Panc1 (cell line): ENCODE data around the gene TSC22D3. TPM values are rescaled to one million over a fixed set of nuclear protein-coding genes. Genes with fewer than 3 reads are reported as not detected.

ENCODE experiments used
- ATAC-seq: fragments of 200-7000 bp; cut with Tn5 transposase; 2 replicates; pipeline ENCODE4 v1.9.1; 2020; ENCODE audit warnings: mild to moderate bottlenecking, moderate library complexity
- BruUV-seq: library from RNA; stranded (reverse); fragments of 400-500 nt; replicated peaks from 2 replicates; lab custom pipeline; 2021; lab: Mats Ljungman, UMichigan
- CTCF ChIA-PET: fragments of 300-600 bp; sonication (Branson Sonifier 250); formaldehyde crosslinking; loops from one replicate; lab custom pipeline; 2022; ENCODE audit warnings: antibody characterized with exemption; lab: Charles Lee
- POLR2A ChIA-PET: fragments of 300-600 bp; sonication (Branson Sonifier 250); formaldehyde crosslinking; loops from one replicate; lab custom pipeline; 2022; ENCODE audit warnings: antibody characterized with exemption; lab: Charles Lee
- DNase-seq: peaks from one replicate; pipeline ENCODE4 v3.0.0-alpha.2; 2010; ENCODE audit warnings: low read depth, low spot score
- H3K27ac ChIP-seq: 2 replicates; pipeline ENCODE4 v1.5.1; 2011; ENCODE audit warnings: mild to moderate bottlenecking, low read length, inconsistent platforms
- H3K27me3 ChIP-seq: fragments of 200-500 bp; sonication (Bioruptor generic); 2 replicates; pipeline ENCODE4 v1.6.0; 2014; ENCODE audit warnings: low read length, inconsistent platforms; ENCODE audit not compliant: control insufficient read depth, insufficient read depth
- H3K36me3 ChIP-seq: fragments of 200-500 bp; sonication (Bioruptor generic); 2 replicates; pipeline ENCODE4 v1.5.1; 2014; ENCODE audit warnings: inconsistent platforms, mild to moderate bottlenecking, low read length, moderate library complexity; ENCODE audit not compliant: control insufficient read depth, insufficient read depth
- H3K4me1 ChIP-seq: 2 replicates; pipeline ENCODE4 v1.5.1; 2011; ENCODE audit warnings: inconsistent platforms, mild to moderate bottlenecking, low read length, moderate library complexity; ENCODE audit not compliant: control insufficient read depth, insufficient read depth
- H3K4me3 ChIP-seq, 2 experiments: 2 replicates each; pipeline ENCODE4 v1.5.1; 2011 to 2012; ENCODE audit warnings: low read depth in 2 of 2, low read length in 2 of 2, mild to moderate bottlenecking in 2 of 2, inconsistent platforms in 1 of 2, moderate library complexity in 1 of 2
- H3K9me3 ChIP-seq: fragments of 200-500 bp; sonication (Bioruptor generic); 2 replicates; pipeline ENCODE4 v1.5.1; 2014; ENCODE audit warnings: low read depth, mild to moderate bottlenecking, inconsistent platforms, low read length, moderate library complexity; ENCODE audit not compliant: control insufficient read depth, insufficient read depth
- CTCF ChIP-seq: fragments of 450-650 bp; IDR thresholded peaks from 2 replicates; pipeline ENCODE4 v1.5.1; 2017; ENCODE audit warnings: mild to moderate bottlenecking
- POLR2AphosphoS5 ChIP-seq: IDR thresholded peaks from 2 replicates; pipeline ENCODE4 v1.6.1; 2012; ENCODE audit warnings: mild to moderate bottlenecking, low read depth, low read length, moderate library complexity
- SIN3A ChIP-seq: IDR thresholded peaks from 2 replicates; pipeline ENCODE4 v1.6.1; 2012; ENCODE audit warnings: low read depth, mild to moderate bottlenecking, low read length, moderate library complexity, borderline replicate concordance; ENCODE audit not compliant: insufficient read depth
- TCF7L2 ChIP-seq: IDR thresholded peaks from 2 replicates; pipeline ENCODE4 v1.6.1; 2011; ENCODE audit warnings: mild to moderate bottlenecking, low read depth, low read length, inconsistent platforms
- in situ Hi-C: cut with HindIII; loops from 2 replicates; pipeline ENCODE4 v1.10.0; 2016; ENCODE audit warnings: low sequenced_read_pairs, low pct_unique_long_range_greater_than_20kb
- intact Hi-C: fragments of 100-400 bp; cut with micrococcal nuclease; formaldehyde crosslinking; loops from one replicate; pipeline ENCODE4 v1.10.0; 2022; ENCODE audit not compliant: unreplicated experiment
- total RNA-seq: library from RNA; stranded (reverse); gene quantifications from one replicate; pipeline ENCODE4 v1.2.1, GENCODE V29; 2021; ENCODE audit not compliant: unreplicated experiment
- TF ChIP-seq, protein P1 (sequence below), 2 experiments: IDR thresholded peaks; 2 replicates each; pipeline ENCODE4 v1.6.1; 2011 to 2012; ENCODE audit warnings: low read depth in 2 of 2, control low read depth in 1 of 2, low read length in 1 of 2, mild to moderate bottlenecking in 1 of 2, moderate library complexity in 1 of 2; ENCODE audit not compliant: insufficient read depth in 1 of 2

TSC22D3 gene
- total RNA-seq, 1 experiment from 2014 or later, result 7.2 TPM

GRCh38 chrX:107777536-107777832 lies 1.9 kb upstream of the TSC22D3 start, which contains the start of gene NCBP2L:
Gene NCBP2L (plus strand): TSS chrX:107777733. CDS start chrX:107794221, 16,488 bp downstream.
- in situ Hi-C loops (no loop called here), intact Hi-C loops (loop anchor here (1.0 to 10.0 kb wide), 5 partner anchors 61 to 295 kb away; no protein-coding TSS in a partner anchor)
- POLR2A ChIA-PET, result no interaction called here
- ATAC-seq, result no peak
- no peak within 1 kb of the TSS; the same call in 1 of the 2 replicates for H3K27ac ChIP-seq
- H3K9me3 ChIP-seq, result no peaks in the 10 kb centered on the region
- H3K27me3 ChIP-seq, result no peaks in the 10 kb centered on the region; the same call in 1 of the 2 replicates
- CTCF ChIA-PET, result interaction anchor here (0.6 to 2.0 kb wide), 8 partner anchors 59 to 243 kb away, joined by 3 to 19 read pairs (median 4); no protein-coding TSS in a partner anchor
- no peak for DNase-seq
- peak within 1 kb of the TSS; percentile 42 to 71 for H3K4me3 ChIP-seq
- no peaks in the 10 kb centered on the region for H3K36me3 ChIP-seq
- BruUV-seq, result no TSS peak
- peaks cover 7% of the 10 kb centered on the region for H3K4me1 ChIP-seq
- no peak for TF ChIP-seq POLR2AphosphoS5
- TF ChIP-seq CTCF, result peak; percentile 39; the same call in 1 of the 2 replicates

DNA sequence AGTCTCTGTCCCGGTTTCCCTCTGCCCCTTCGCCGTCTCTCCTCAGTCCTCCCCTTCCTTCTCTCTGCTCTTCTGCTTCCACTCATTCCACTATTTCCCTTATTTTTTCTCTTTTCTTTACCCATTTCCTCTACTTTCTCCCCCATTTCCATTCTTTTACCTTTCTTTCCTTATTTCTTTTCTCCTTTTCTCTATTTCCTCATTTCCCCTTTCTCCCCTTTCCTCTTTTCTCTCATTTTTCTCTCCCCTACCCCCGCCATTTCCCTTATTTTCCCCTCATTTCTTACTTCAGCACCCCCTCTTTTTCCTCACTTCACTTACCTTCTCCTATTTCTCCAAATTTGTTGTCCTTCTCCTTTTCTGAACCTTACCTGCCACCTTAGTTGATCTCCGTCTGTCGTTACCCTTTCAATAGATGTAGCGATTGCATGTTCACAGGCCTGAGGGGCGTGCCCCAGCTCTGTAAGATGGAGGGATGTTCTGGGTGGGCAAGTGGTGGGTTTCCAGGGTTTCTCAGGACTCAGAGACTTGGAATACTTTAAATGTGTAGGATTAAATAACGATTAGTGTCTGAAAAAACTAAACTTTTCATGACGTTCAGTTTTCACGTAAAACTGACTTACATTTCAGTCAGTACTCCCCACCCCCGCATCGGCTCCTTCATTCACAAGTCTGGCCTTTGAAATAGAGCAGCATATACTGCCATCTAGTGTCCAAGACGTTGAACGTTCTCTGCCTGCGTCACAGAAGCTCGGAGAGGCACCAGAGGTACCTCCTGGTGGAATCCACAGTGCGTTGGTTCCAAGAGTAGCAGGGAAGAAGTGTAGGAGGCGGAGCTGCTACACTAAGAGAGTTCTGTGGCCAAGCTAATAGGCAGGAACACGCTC lies 1.3 kb upstream of the TSC22D3 start:
- ChIA-PET CTCF (interaction anchor here (0.6 to 2.0 kb wide), 9 partner anchors 13 to 244 kb away, joined by 3 to 19 read pairs (median 4); no protein-coding TSS in a partner anchor), POLR2A (no interaction called here)
- H3K27me3 ChIP-seq, result no peaks in the 10 kb centered on the region; the same call in 1 of the 2 replicates
- intact Hi-C loops, result loop anchor here (1.0 to 10.0 kb wide), 5 partner anchors 60 to 295 kb away; no protein-coding TSS in a partner anchor
- peak overlapping the region; percentile 42 to 71 for H3K4me3 ChIP-seq
- BruUV-seq, result no TSS peak
- peak; percentile 78 for DNase-seq
- TF ChIP-seq SIN3A (no peak), CTCF (peak; percentile 78)
- no peak overlapping the region; the same call in 1 of the 2 replicates for H3K27ac ChIP-seq
- H3K36me3 ChIP-seq, result no peaks in the 10 kb centered on the region
- peak; percentile 92 for ATAC-seq
- H3K4me1 ChIP-seq, result peaks cover 7% of the 10 kb centered on the region
- H3K9me3 ChIP-seq, result no peaks in the 10 kb centered on the region
- in situ Hi-C loops, result no loop called here

- intact Hi-C loops, result loop anchor here (5.0 to 10.0 kb wide), 3 partner anchors 98 to 297 kb away; no protein-coding TSS in a partner anchor
- ChIA-PET CTCF (interaction anchor here (0.6 to 1.4 kb wide), 3 partner anchors 102 to 115 kb away, joined by 3 to 9 read pairs (median 6); no protein-coding TSS in a partner anchor), POLR2A (no interaction called here)
- H3K27me3 ChIP-seq, result peaks cover 3% of the 10 kb centered on the region
- DNase-seq (no peak), ATAC-seq (peak; percentile 20)
- no peaks in the 10 kb centered on the region for H3K36me3 ChIP-seq
- in situ Hi-C loops, result no loop called here
- no peak overlapping the region for H3K27ac ChIP-seq
- peaks cover 7% of the 10 kb centered on the region for H3K4me1 ChIP-seq
- TF ChIP-seq, protein P1, sequence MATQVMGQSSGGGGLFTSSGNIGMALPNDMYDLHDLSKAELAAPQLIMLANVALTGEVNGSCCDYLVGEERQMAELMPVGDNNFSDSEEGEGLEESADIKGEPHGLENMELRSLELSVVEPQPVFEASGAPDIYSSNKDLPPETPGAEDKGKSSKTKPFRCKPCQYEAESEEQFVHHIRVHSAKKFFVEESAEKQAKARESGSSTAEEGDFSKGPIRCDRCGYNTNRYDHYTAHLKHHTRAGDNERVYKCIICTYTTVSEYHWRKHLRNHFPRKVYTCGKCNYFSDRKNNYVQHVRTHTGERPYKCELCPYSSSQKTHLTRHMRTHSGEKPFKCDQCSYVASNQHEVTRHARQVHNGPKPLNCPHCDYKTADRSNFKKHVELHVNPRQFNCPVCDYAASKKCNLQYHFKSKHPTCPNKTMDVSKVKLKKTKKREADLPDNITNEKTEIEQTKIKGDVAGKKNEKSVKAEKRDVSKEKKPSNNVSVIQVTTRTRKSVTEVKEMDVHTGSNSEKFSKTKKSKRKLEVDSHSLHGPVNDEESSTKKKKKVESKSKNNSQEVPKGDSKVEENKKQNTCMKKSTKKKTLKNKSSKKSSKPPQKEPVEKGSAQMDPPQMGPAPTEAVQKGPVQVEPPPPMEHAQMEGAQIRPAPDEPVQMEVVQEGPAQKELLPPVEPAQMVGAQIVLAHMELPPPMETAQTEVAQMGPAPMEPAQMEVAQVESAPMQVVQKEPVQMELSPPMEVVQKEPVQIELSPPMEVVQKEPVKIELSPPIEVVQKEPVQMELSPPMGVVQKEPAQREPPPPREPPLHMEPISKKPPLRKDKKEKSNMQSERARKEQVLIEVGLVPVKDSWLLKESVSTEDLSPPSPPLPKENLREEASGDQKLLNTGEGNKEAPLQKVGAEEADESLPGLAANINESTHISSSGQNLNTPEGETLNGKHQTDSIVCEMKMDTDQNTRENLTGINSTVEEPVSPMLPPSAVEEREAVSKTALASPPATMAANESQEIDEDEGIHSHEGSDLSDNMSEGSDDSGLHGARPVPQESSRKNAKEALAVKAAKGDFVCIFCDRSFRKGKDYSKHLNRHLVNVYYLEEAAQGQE (IDR thresholded peaks at IDR 0.05; ENCODE audit: insufficient read depth in 1 of 2, low read depth in 2 of 2, low read length in 1 of 2), result no peak
- TF ChIP-seq POLR2AphosphoS5 (no peak), CTCF (no peak), SIN3A (no peak), TCF7L2 (no peak)
- H3K9me3 ChIP-seq, result no peaks in the 10 kb centered on the region
- BruUV-seq, result no TSS peak
- H3K4me3 ChIP-seq, result peak overlapping the region; percentile 42 to 71
These were observed 420 bp downstream of the TSC22D3 start for GRCh38 chrX:107775000-107775733.
